Measurements from ENCODE around the gene SLF2.
A peak's percentile ranks its signal among the peaks of the same experiment; 100 is the strongest.

SLF2 gene

GRCh38 chr10:101012525-101013364 is 100.0 kb downstream of the SLF2 start:
- H3K4me1 ChIP-seq (ENCODE audit: control insufficient read depth, insufficient read depth, low read length), result peaks cover 23% of the 10 kb centered on the region
- DNase-seq (ENCODE audit: low read depth), result peak; percentile 97
- H3K9ac ChIP-seq (ENCODE audit: low read length), result peak overlapping the region; percentile 50
- H3K9me3 ChIP-seq (ENCODE audit: control insufficient read depth, low read length), result no peaks in the 10 kb centered on the region
- H3K36me3 ChIP-seq (ENCODE audit: control insufficient read depth, insufficient read depth, low read length, severe bottlenecking), result no peaks in the 10 kb centered on the region
- no peaks in the 10 kb centered on the region for H3K27me3 ChIP-seq (replicated peaks; ENCODE audit: control insufficient read depth, insufficient read depth, low read length)
- H3K4me3 ChIP-seq (ENCODE audit: low read length), result peak overlapping the region; percentile 25

GRCh38 chr10:101013365-101013825 is 100.6 kb downstream of the SLF2 start:
- H3K36me3 ChIP-seq (ENCODE audit: control insufficient read depth, insufficient read depth, low read length, severe bottlenecking), result no peaks in the 10 kb centered on the region
- H3K9ac ChIP-seq (ENCODE audit: low read length), result peak overlapping the region; percentile 36
- peaks cover 18% of the 10 kb centered on the region for H3K4me1 ChIP-seq (ENCODE audit: control insufficient read depth, insufficient read depth, low read length)
- DNase-seq (ENCODE audit: low read depth), result no peak
- no peaks in the 10 kb centered on the region for H3K9me3 ChIP-seq (ENCODE audit: control insufficient read depth, low read length)
- H3K27me3 ChIP-seq (replicated peaks; ENCODE audit: control insufficient read depth, insufficient read depth, low read length), result no peaks in the 10 kb centered on the region
- peak overlapping the region; percentile 25 for H3K4me3 ChIP-seq (ENCODE audit: low read length)

GRCh38 chr10:101014230-101014884 is 101.6 kb downstream of the SLF2 start:
- no peaks in the 10 kb centered on the region for H3K9me3 ChIP-seq (ENCODE audit: control insufficient read depth, low read length)
- no peak overlapping the region for H3K9ac ChIP-seq (ENCODE audit: low read length)
- DNase-seq (ENCODE audit: low read depth), result peak; percentile 89
- no peak overlapping the region for H3K4me3 ChIP-seq (ENCODE audit: low read length)
- peaks cover 18% of the 10 kb centered on the region for H3K4me1 ChIP-seq (ENCODE audit: control insufficient read depth, insufficient read depth, low read length)
- no peaks in the 10 kb centered on the region for H3K36me3 ChIP-seq (ENCODE audit: control insufficient read depth, insufficient read depth, low read length, severe bottlenecking)
- peaks cover 4% of the 10 kb centered on the region for H3K27me3 ChIP-seq (replicated peaks; ENCODE audit: control insufficient read depth, insufficient read depth, low read length)
